ENCODE measurements around the gene SMPDL3A. TPM values are rescaled to one million over a fixed set of nuclear protein-coding genes. Genes with fewer than 3 reads are reported as not detected.

The SMPDL3A gene
- total and polyA plus RNA-seq, 2 donors (not counting 3 experiments of a cell fraction or from before 2014, with no cell fraction given), result 4.1 to 4.2 TPM

DNA sequence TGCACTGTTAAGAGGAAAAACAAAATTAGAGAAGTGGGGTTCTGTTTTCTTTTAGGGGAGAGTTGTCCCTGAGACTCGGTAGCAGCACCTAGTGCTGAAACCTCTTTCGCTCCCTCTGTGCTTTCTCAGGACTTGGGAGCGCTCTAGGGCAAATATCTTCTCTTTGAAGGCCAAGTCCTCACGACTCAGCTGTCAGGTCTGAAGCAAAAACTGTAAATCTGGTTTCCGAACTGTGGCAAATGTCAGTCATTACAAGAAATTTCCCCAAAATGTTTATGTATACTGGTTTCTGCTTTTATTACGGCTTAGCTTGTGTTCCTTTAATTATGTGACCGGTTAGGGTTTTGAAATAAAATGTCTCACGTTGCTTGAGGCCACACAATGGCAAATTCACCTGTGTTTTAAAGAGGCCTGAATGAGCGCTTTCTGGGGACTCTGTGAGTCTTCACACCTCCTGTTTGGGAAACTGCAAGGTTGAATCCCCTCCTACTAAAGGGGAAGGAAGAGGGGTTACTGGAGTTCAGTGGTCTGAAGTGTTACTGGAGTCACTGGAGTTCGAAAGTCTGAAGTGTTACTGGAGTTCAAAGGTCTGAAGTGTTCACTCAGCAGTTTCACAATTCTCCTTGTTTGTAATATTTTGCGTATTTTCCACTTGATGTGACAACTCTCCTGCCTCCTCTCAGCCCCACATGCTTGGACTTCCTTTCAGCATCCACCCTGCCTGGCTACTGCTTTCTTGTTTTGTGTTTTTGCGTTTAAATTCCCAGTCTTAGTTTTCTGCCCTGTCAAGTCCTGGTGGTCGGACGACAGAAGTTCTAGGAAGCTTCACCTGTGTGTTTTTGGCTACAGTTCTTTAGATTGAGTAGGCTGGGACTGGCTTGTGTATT is 1.6 kb downstream of the SMPDL3A start:
- FAIRE-seq (no peak), DNase-seq (ENCODE audit: low read depth, low spot score) (peak; percentile 6)
- Histone ChIP-seq H3K4me3 (replicated peaks in 1 of 3; ENCODE audit: insufficient read depth in 1 of 3, low read depth in 1 of 3, low read length in 3 of 3) (peak overlapping the region in 1 of 3 experiments; percentile 91), H3K9me1 (replicated peaks; ENCODE audit: control insufficient read depth, extremely low read depth, insufficient read depth, low read length) (no peaks in the 10 kb centered on the region), H4K20me1 (replicated peaks; ENCODE audit: control insufficient read depth, extremely low read depth, insufficient read depth, low read length) (no peaks in the 10 kb centered on the region), H3K4me1 (ENCODE audit: control insufficient read depth, extremely low read depth, insufficient read depth, low read length) (peaks cover 6% of the 10 kb centered on the region), H3K36me3 (ENCODE audit: control insufficient read depth in 2 of 2, extremely low read depth in 1 of 2, insufficient read depth in 2 of 2, low read length in 2 of 2) (no peaks in the 10 kb centered on the region), H3K27ac (ENCODE audit: insufficient read depth, low read depth, low read length) (no peak overlapping the region), H2AFZ (ENCODE audit: low read depth, low read length) (peak overlapping the region; percentile 98), H3K79me2 (ENCODE audit: control insufficient read depth, insufficient read depth, low read length) (no peaks in the 10 kb centered on the region), H3K4me2 (ENCODE audit: insufficient read depth, low read length) (peak overlapping the region; percentile 86), H3K9ac (replicated peaks; ENCODE audit: extremely low read depth, insufficient read depth, low read length) (no peak overlapping the region), H3K9me3 (replicated peaks; ENCODE audit: control insufficient read depth, insufficient read depth, low read length) (no peaks in the 10 kb centered on the region), H3K27me3 (ENCODE audit: control insufficient read depth in 2 of 2, insufficient read depth in 2 of 2, low read length in 2 of 2) (peaks cover 9 to 20% of the 10 kb centered on the region in 2 experiments)
- CTCF ChIA-PET, result interaction anchor here (0.6 to 2.2 kb wide), 3 partner anchors 34 to 48 kb away, joined by 3 to 6 read pairs (median 4); no protein-coding TSS in a partner anchor
- intact Hi-C loops (cut with micrococcal nuclease), result no loop called here
- POLR2A ChIA-PET, result no interaction called here
- TF ChIP-seq GATA2 (IDR thresholded peaks at IDR 0.05; ENCODE audit: insufficient read depth, insufficient read length, low read depth, low read length) (no peak), JUN (IDR thresholded peaks at IDR 0.05; ENCODE audit: borderline replicate concordance, insufficient read depth, insufficient read length, low read depth) (no peak), POLR2AphosphoS5 (IDR thresholded peaks at IDR 0.05; ENCODE audit: insufficient read depth, low read depth, low read length) (no peak), POLR2A (IDR thresholded peaks at IDR 0.05; ENCODE audit: low read depth, low read length) (no peak), FOS (IDR thresholded peaks at IDR 0.05; ENCODE audit: borderline replicate concordance, insufficient read depth, low read length) (no peak), EZH2 (IDR thresholded peaks at IDR 0.05; ENCODE audit: borderline replicate concordance, low read depth, low read length, severe bottlenecking) (no peak), MYC (IDR thresholded peaks at IDR 0.05; ENCODE audit: low read depth, low read length) (no peak)
- TF ChIP-seq, protein P1, sequence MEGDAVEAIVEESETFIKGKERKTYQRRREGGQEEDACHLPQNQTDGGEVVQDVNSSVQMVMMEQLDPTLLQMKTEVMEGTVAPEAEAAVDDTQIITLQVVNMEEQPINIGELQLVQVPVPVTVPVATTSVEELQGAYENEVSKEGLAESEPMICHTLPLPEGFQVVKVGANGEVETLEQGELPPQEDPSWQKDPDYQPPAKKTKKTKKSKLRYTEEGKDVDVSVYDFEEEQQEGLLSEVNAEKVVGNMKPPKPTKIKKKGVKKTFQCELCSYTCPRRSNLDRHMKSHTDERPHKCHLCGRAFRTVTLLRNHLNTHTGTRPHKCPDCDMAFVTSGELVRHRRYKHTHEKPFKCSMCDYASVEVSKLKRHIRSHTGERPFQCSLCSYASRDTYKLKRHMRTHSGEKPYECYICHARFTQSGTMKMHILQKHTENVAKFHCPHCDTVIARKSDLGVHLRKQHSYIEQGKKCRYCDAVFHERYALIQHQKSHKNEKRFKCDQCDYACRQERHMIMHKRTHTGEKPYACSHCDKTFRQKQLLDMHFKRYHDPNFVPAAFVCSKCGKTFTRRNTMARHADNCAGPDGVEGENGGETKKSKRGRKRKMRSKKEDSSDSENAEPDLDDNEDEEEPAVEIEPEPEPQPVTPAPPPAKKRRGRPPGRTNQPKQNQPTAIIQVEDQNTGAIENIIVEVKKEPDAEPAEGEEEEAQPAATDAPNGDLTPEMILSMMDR (IDR thresholded peaks at IDR 0.05; ENCODE audit: extremely low read depth in 1 of 2, insufficient read depth in 1 of 2, low read depth in 1 of 2, low read length in 2 of 2), result no peak
- TF ChIP-seq, protein P2, sequence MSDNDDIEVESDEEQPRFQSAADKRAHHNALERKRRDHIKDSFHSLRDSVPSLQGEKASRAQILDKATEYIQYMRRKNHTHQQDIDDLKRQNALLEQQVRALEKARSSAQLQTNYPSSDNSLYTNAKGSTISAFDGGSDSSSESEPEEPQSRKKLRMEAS (IDR thresholded peaks at IDR 0.05; ENCODE audit: insufficient read depth, insufficient read length), result no peak
- no TSS peak for BruUV-seq (replicated peaks)
- dilution Hi-C loops (cut with MboI; ENCODE audit: extremely low pct_ligation_motif_present, low sequenced_read_pairs), result no loop called here

Measured in endothelial cell of umbilical vein (primary cell).